A549 (cell line): ENCODE data around the gene ICE2. TPM values are rescaled to one million over a fixed set of nuclear protein-coding genes. Genes with fewer than 3 reads are reported as not detected.

Experiments used
- ATAC-seq, 2 experiments: fragments of 200-7000 bp in 1 of 2; fragments of >200 bp in 1 of 2; cut with Nextera tagmentation in 1 of 2; cut with Tn5 transposase in 1 of 2; 3 replicates each; pipeline versions ENCODE4 v1.8.0 to v1.9.1; 2018 to 2020; ENCODE audit warnings: mild to moderate bottlenecking in 1 of 2, moderate library complexity in 1 of 2
- CTCF ChIA-PET: fragments of 300-600 bp; sonication (Branson Sonifier 250); formaldehyde crosslinking; extraction: SDS; loops from one replicate; lab custom pipeline; 2021; ENCODE audit warnings: antibody characterized with exemption, inconsistent platforms; lab: Yijun Ruan, JAX
- POLR2A ChIA-PET: fragments of 350-600 bp; formaldehyde crosslinking; extraction: SDS; loops from one replicate; lab custom pipeline; 2021; ENCODE audit warnings: antibody characterized with exemption, inconsistent platforms; lab: Yijun Ruan, JAX
- DNase-seq, 2 experiments: peaks; one replicate each; pipeline versions ENCODE4 v3.0.0 to v3.0.0-alpha.2; 2011 to 2016; ENCODE audit warnings: low read depth in 1 of 2, low spot score in 1 of 2
- FAIRE-seq: peaks from 2 replicates; lab custom pipeline; 2011; peaks lifted over from hg19 to GRCh38; lab: Jason Lieb, UNC
- H3K27ac ChIP-seq, 2 experiments: fragments of >200 bp; sonication (Bioruptor Twin); formaldehyde crosslinking; 3 replicates each; pipeline ENCODE4 v1.5.1; 2016 to 2017
- H3K4me1 ChIP-seq: fragments of >200 bp; sonication (Bioruptor Twin); formaldehyde crosslinking; 3 replicates; pipeline ENCODE4 v1.6.1; 2016
- H3K4me2 ChIP-seq: fragments of >200 bp; sonication (Bioruptor Twin); formaldehyde crosslinking; 3 replicates; pipeline ENCODE4 v1.6.1; 2016
- H3K4me3 ChIP-seq: fragments of >200 bp; sonication (Bioruptor Twin); formaldehyde crosslinking; 3 replicates; pipeline ENCODE4 v1.5.1; 2016
- H3K9me3 ChIP-seq: fragments of >200 bp; sonication (Bioruptor Twin); formaldehyde crosslinking; 3 replicates; pipeline ENCODE4 v1.6.1; 2016
- CBX2 ChIP-seq: fragments of 200-600 bp; sonication (generic); IDR thresholded peaks from 2 replicates; pipeline ENCODE4 v1.6.1; 2016; ENCODE audit warnings: low read depth, mild to moderate bottlenecking, borderline replicate concordance
- CBX8 ChIP-seq: fragments of 200-600 bp; sonication (generic); IDR thresholded peaks from 2 replicates; pipeline ENCODE4 v1.6.1; 2016
- CHD2 ChIP-seq: fragments of 150-350 bp; IDR thresholded peaks from 2 replicates; pipeline ENCODE4 v1.6.1; 2014; ENCODE audit warnings: low read length; ENCODE audit not compliant: partially characterized antibody
- EHF ChIP-seq: fragments of 250-450 bp; sonication (Bioruptor Pico); IDR thresholded peaks from 2 replicates; pipeline ENCODE4 v1.5.0; 2020; ENCODE audit warnings: mild to moderate bottlenecking
- EP300 ChIP-seq, 2 experiments: fragments of >200 bp; sonication (Bioruptor Twin); formaldehyde crosslinking; IDR thresholded peaks; 2 replicates in 1 of 2; 3 replicates in 1 of 2; pipeline ENCODE4 v1.6.1; 2016 to 2017
- ESRRA ChIP-seq: fragments of 150-350 bp; IDR thresholded peaks from 2 replicates; pipeline ENCODE4 v1.6.1; 2014; ENCODE audit warnings: mild to moderate bottlenecking, low read length, borderline replicate concordance
- FOSB ChIP-seq: fragments of 250-450 bp; sonication (Bioruptor Pico); IDR thresholded peaks from 2 replicates; pipeline ENCODE4 v1.5.0; 2020; ENCODE audit warnings: mild to moderate bottlenecking, moderate library complexity
- FOSL2 ChIP-seq, 2 experiments: fragments of 450-650 bp in 1 of 2; fragments of >200 bp in 1 of 2; sonication (Bioruptor Twin) in 1 of 2; formaldehyde crosslinking; IDR thresholded peaks; 2 replicates each; pipeline versions ENCODE4 v1.5.0 to v1.6.1; 2016 to 2020; ENCODE audit warnings: mild to moderate bottlenecking in 1 of 2, moderate library complexity in 1 of 2
- HEYL ChIP-seq: fragments of 250-450 bp; sonication (Bioruptor Pico); IDR thresholded peaks from 2 replicates; pipeline ENCODE4 v1.8.0; 2021; ENCODE audit warnings: mild to moderate bottlenecking, moderate library complexity
- HOXA7 ChIP-seq: fragments of 250-450 bp; sonication (Bioruptor Pico); IDR thresholded peaks from 2 replicates; pipeline ENCODE4 v1.5.0; 2020; ENCODE audit warnings: mild to moderate bottlenecking, moderate library complexity
- HOXB5 ChIP-seq: fragments of 250-450 bp; sonication (Bioruptor Pico); IDR thresholded peaks from 2 replicates; pipeline ENCODE4 v1.5.0; 2020; ENCODE audit warnings: mild to moderate bottlenecking, moderate library complexity
- JUN ChIP-seq, 2 experiments: fragments of >200 bp; sonication (Bioruptor Twin); formaldehyde crosslinking; IDR thresholded peaks; 2 replicates in 1 of 2; 3 replicates in 1 of 2; pipeline ENCODE4 v1.6.1; 2016 to 2017
- JUNB ChIP-seq: fragments of >200 bp; sonication (Bioruptor Twin); formaldehyde crosslinking; IDR thresholded peaks from 2 replicates; pipeline ENCODE4 v1.6.1; 2016
- MAFK ChIP-seq: fragments of 450-650 bp; IDR thresholded peaks from 2 replicates; pipeline ENCODE4 v1.6.1; 2014; ENCODE audit not compliant: partially characterized antibody
- NPAS2 ChIP-seq: fragments of 250-450 bp; sonication (Bioruptor Pico); IDR thresholded peaks from 2 replicates; pipeline ENCODE4 v1.8.0; 2022; ENCODE audit warnings: mild to moderate bottlenecking, moderate library complexity, borderline replicate concordance
- NR3C1 ChIP-seq: fragments of >200 bp; sonication (Bioruptor Twin); formaldehyde crosslinking; IDR thresholded peaks from 3 replicates; pipeline ENCODE4 v1.6.1; 2017
- PHF8 ChIP-seq: fragments of 200-600 bp; sonication (generic); IDR thresholded peaks from 2 replicates; pipeline ENCODE4 v1.6.1; 2016; ENCODE audit warnings: low read depth, mild to moderate bottlenecking, antibody characterized with exemption, moderate library complexity, borderline replicate concordance
- POLR2AphosphoS2 ChIP-seq: conservative IDR thresholded peaks from 2 replicates; pipeline ENCODE4 v1.6.1; 2012; ENCODE audit warnings: low read length, improper control_type of control experiment, inconsistent platforms
- RARB ChIP-seq: fragments of 250-450 bp; sonication (Bioruptor Pico); IDR thresholded peaks from 2 replicates; pipeline ENCODE4 v1.8.0; 2021; ENCODE audit warnings: mild to moderate bottlenecking, moderate library complexity
- RCOR1 ChIP-seq: fragments of 150-350 bp; IDR thresholded peaks from 2 replicates; pipeline ENCODE4 v1.6.1; 2014; ENCODE audit warnings: antibody characterized with exemption, low read length, low read depth
- RFX5 ChIP-seq: fragments of 450-650 bp; IDR thresholded peaks from 2 replicates; pipeline ENCODE4 v1.7.1; 2014; ENCODE audit warnings: antibody characterized with exemption, mild to moderate bottlenecking, moderate library complexity
- RNF2 ChIP-seq: fragments of 200-600 bp; sonication (generic); IDR thresholded peaks from 2 replicates; pipeline ENCODE4 v1.6.1; 2016; ENCODE audit warnings: low read depth, mild to moderate bottlenecking, antibody characterized with exemption, moderate library complexity, borderline replicate concordance
- SMC3 ChIP-seq: fragments of >200 bp; sonication (Bioruptor Twin); formaldehyde crosslinking; IDR thresholded peaks from 3 replicates; pipeline ENCODE4 v1.6.1; 2018; ENCODE audit warnings: inconsistent platforms
- SREBF2 ChIP-seq: fragments of 450-650 bp; IDR thresholded peaks from 2 replicates; pipeline ENCODE4 v1.6.1; 2014; ENCODE audit warnings: mild to moderate bottlenecking, moderate library complexity
- TFCP2L1 ChIP-seq: fragments of 250-450 bp; sonication (Bioruptor Pico); IDR thresholded peaks from 2 replicates; pipeline ENCODE4 v1.5.0; 2021; ENCODE audit warnings: mild to moderate bottlenecking
- ZC3H11A ChIP-seq: fragments of 450-650 bp; IDR thresholded peaks from 2 replicates; pipeline ENCODE4 v1.6.1; 2014; ENCODE audit warnings: antibody characterized with exemption, mild to moderate bottlenecking
- ZNF302 ChIP-seq: fragments of 250-450 bp; sonication (Bioruptor Pico); IDR thresholded peaks from 2 replicates; pipeline ENCODE4 v1.9.0; 2021; ENCODE audit warnings: inconsistent platforms, mild to moderate bottlenecking, moderate library complexity
- WGBS: methylation state at CpG from one replicate; pipeline ENCODE4 v1.1.6; 2017; ENCODE audit errors: missing lambda C conversion rate; 5-methylcytosine and 5-hydroxymethylcytosine counted together
- polyA plus RNA-seq, 4 experiments: library from polyadenylated mRNA; depleted of rRNA in 3 of 4; stranded (reverse); fragments of >200 nt; fragmentation: RNase III in 1 of 4; extraction: RNeasy Plus Mini Kit Qiagen cat#74134 plus additional on column Dnase treatment in 1 of 4; gene quantifications; 2 replicates in 3 of 4; 3 replicates in 1 of 4; pipeline ENCODE4 v1.2.3, GENCODE V29; 2011 to 2017
- TF ChIP-seq, protein P1 (sequence below): fragments of 450-650 bp; IDR thresholded peaks from 2 replicates; pipeline ENCODE4 v1.6.1; 2014; ENCODE audit warnings: antibody characterized with exemption
- TF ChIP-seq, protein P2 (sequence below): IDR thresholded peaks from 2 replicates; pipeline ENCODE4 v1.6.1; 2012; ENCODE audit warnings: low read depth, borderline replicate concordance
- TF ChIP-seq, protein P3 (sequence below): fragments of 250-450 bp; sonication (Bioruptor Pico); IDR thresholded peaks from 2 replicates; pipeline ENCODE4 v1.5.0; 2021; ENCODE audit warnings: mild to moderate bottlenecking, moderate library complexity, borderline replicate concordance
- TF ChIP-seq, protein P4 (sequence below): fragments of 250-450 bp; sonication (Bioruptor Pico); IDR thresholded peaks from 2 replicates; pipeline ENCODE4 v1.5.0; 2020; ENCODE audit warnings: low read depth, mild to moderate bottlenecking, moderate library complexity
- TF ChIP-seq, protein P5 (sequence below): IDR thresholded peaks from 2 replicates; pipeline ENCODE4 v1.6.1; 2012

ICE2 gene
- polyA plus RNA-seq, 2 of the 4 experiments (the other 2 are of a cell fraction): 43.1 to 87.6 TPM

DNA sequence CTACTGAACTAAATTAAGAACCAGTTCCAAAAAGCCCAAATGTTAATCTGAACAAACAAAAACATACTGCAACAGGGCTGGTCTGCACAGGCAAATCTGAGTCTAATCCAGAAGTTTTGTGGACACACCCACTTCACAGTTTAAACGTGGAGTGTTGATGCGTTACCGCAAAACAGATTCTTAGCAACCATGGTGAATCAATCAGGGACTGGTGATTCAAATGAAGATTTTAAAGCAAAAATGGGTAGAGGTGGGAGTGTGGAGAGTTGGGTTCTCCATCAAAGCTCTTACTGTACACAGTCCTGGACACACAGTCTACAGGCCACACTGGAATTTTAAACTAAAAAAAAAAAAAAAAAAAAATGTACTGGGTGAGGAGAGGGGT lies 86.3 kb downstream of the ICE2 start:
- TF ChIP-seq ESRRA (no peak), SREBF2 (no peak), HOXA7 (CRISPR knock-in tag) (peak; percentile 93), HOXB5 (no peak), RCOR1 (no peak), FOSB (CRISPR knock-in tag) (peak; percentile 67), RARB (CRISPR knock-in tag) (no peak), RFX5 (no peak), PHF8 (no peak), JUNB (no peak), TFCP2L1 (0 out of 2 replicates have a peak, but pooled peaks have one; percentile 4), SMC3 (no peak), FOSL2 (IDR thresholded peaks at IDR 0.05) (no peak), FOSL2 (CRISPR knock-in tag; IDR thresholded peaks at IDR 0.05) (no peak), ZNF302 (CRISPR knock-in tag) (no peak), RNF2 (no peak), ZC3H11A (no peak), NPAS2 (CRISPR knock-in tag) (no peak)
- TF ChIP-seq, protein P1, sequence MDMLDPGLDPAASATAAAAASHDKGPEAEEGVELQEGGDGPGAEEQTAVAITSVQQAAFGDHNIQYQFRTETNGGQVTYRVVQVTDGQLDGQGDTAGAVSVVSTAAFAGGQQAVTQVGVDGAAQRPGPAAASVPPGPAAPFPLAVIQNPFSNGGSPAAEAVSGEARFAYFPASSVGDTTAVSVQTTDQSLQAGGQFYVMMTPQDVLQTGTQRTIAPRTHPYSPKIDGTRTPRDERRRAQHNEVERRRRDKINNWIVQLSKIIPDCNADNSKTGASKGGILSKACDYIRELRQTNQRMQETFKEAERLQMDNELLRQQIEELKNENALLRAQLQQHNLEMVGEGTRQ: no peak
- TF ChIP-seq, protein P2, sequence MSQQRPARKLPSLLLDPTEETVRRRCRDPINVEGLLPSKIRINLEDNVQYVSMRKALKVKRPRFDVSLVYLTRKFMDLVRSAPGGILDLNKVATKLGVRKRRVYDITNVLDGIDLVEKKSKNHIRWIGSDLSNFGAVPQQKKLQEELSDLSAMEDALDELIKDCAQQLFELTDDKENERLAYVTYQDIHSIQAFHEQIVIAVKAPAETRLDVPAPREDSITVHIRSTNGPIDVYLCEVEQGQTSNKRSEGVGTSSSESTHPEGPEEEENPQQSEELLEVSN: no peak
- TF ChIP-seq, protein P3, sequence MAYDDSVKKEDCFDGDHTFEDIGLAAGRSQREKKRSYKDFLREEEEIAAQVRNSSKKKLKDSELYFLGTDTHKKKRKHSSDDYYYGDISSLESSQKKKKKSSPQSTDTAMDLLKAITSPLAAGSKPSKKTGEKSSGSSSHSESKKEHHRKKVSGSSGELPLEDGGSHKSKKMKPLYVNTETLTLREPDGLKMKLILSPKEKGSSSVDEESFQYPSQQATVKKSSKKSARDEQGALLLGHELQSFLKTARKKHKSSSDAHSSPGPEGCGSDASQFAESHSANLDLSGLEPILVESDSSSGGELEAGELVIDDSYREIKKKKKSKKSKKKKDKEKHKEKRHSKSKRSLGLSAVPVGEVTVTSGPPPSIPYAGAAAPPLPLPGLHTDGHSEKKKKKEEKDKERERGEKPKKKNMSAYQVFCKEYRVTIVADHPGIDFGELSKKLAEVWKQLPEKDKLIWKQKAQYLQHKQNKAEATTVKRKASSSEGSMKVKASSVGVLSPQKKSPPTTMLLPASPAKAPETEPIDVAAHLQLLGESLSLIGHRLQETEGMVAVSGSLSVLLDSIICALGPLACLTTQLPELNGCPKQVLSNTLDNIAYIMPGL (CRISPR knock-in tag): no peak
- TF ChIP-seq, protein P4, sequence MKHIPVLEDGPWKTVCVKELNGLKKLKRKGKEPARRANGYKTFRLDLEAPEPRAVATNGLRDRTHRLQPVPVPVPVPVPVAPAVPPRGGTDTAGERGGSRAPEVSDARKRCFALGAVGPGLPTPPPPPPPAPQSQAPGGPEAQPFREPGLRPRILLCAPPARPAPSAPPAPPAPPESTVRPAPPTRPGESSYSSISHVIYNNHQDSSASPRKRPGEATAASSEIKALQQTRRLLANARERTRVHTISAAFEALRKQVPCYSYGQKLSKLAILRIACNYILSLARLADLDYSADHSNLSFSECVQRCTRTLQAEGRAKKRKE (CRISPR knock-in tag): peak; percentile 19; the same call in 1 of the 2 replicates
- ATAC-seq: peak; percentile 9 to 30

DNA sequence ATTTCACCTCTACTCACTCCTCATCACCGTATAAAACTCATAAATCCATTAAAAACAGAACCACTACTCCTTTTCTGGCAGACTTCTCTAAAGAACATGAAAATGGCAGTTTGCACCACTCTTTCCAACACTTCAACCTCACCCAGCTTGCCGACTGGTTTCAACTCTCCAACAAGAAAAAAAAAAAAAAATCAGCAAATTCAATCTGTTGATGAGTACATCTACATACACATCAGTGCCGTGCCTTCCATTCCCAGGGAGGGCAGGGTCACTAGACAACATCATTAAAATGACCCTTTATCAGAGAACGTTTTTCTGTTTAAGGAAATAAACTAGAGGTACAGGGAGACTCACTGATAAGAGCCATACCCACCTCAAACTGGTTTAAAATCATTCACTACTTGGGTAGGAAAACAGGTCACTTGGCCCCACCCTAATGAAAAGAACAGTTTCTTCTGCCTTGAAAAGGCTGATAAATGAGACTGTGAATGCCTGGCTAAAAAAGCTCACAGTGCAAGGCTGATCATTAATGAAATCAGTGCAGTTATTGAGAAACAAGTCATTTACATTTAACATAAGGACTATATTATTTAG lies 87.1 kb downstream of the ICE2 start:
- FAIRE-seq (no peak), DNase-seq (no peak), ATAC-seq (no peak)
- ChIA-PET POLR2A (interaction anchor here (1.0 to 10.2 kb wide), 10 partner anchors 10 to 52 kb away, joined by 3 to 152 read pairs (median 7); no protein-coding TSS in a partner anchor), CTCF (interaction anchor here (0.8 to 6.5 kb wide), 9 partner anchors 9 to 129 kb away, joined by 3 to 58 read pairs (median 4); no protein-coding TSS in a partner anchor)
- H3K4me2 ChIP-seq: peak overlapping the region; percentile 94
- no peaks in the 10 kb centered on the region for H3K9me3 ChIP-seq
- peaks cover 80% of the 10 kb centered on the region for H3K4me1 ChIP-seq
- peak overlapping the region; percentile 97 to 99 for H3K27ac ChIP-seq
- WGBS: 5% methylated on average over 4 of the region's 4 CpGs
- peak overlapping the region; percentile 35 for H3K4me3 ChIP-seq
- TF ChIP-seq RCOR1: no peak
- 0 out of 2 replicates have a peak, but pooled peaks have one; percentile 45 for TF ChIP-seq TFCP2L1
- TF ChIP-seq, protein P1: no peak
- TF ChIP-seq CBX8: no peak
- TF ChIP-seq NR3C1: no peak
- TF ChIP-seq EP300 (IDR thresholded peaks at IDR 0.05): no peak
- TF ChIP-seq, protein P5, sequence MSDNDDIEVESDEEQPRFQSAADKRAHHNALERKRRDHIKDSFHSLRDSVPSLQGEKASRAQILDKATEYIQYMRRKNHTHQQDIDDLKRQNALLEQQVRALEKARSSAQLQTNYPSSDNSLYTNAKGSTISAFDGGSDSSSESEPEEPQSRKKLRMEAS: no peak
- peak; percentile 20; the same call in 1 of the 2 replicates for TF ChIP-seq FOSB (CRISPR knock-in tag)
- TF ChIP-seq MAFK: peak; percentile 32
- TF ChIP-seq HOXA7 (CRISPR knock-in tag): peak; percentile 13; the same call in 1 of the 2 replicates
- peak; percentile 46; the same call in 1 of the 2 replicates for TF ChIP-seq RARB (CRISPR knock-in tag)
- TF ChIP-seq EHF (CRISPR knock-in tag): peak; percentile 27; the same call in 1 of the 2 replicates
- no peak for TF ChIP-seq CHD2
- no peak for TF ChIP-seq HEYL (CRISPR knock-in tag)
- peak; percentile 90; the same call in 1 of the 2 replicates for TF ChIP-seq POLR2AphosphoS2
- peak in 1 of 2 experiments; percentile 40; a peak in 1 of 5 replicates for TF ChIP-seq JUN (IDR thresholded peaks at IDR 0.05)
- no peak for TF ChIP-seq CBX2

More for the DNA sequence above, 86.3 kb downstream of the ICE2 start:
- Histone ChIP-seq H3K4me2 (peak overlapping the region; percentile 94), H3K4me1 (peaks cover 72% of the 10 kb centered on the region), H3K9me3 (no peaks in the 10 kb centered on the region), H3K4me3 (peak overlapping the region; percentile 35), H3K27ac (peak overlapping the region; percentile 97 to 99)
- peak; percentile 81 to 92 for DNase-seq
- CTCF ChIA-PET: interaction anchor here (0.6 to 6.5 kb wide), 10 partner anchors 10 to 128 kb away, joined by 3 to 58 read pairs (median 5); no protein-coding TSS in a partner anchor
- FAIRE-seq: no peak
- WGBS: 4% methylated on average over 3 of the region's 3 CpGs
- POLR2A ChIA-PET: interaction anchor here (0.6 to 10.2 kb wide), 13 partner anchors 10 to 128 kb away, joined by 3 to 152 read pairs (median 6); no protein-coding TSS in a partner anchor
